Hematopoietic multipotent progenitor cell treated with erythropoietin and hydrocortisone succinate and interleukin-3 and kit ligand, for 4 days (in vitro differentiated cells): Measurements from ENCODE around the gene CCDC24.
A peak's percentile ranks its signal among the peaks of the same experiment; 100 is the strongest.

ENCODE experiments used
- DNase-seq: peaks from one replicate; pipeline ENCODE4 v3.0.0-alpha.2; 2015

CCDC24 gene

GRCh38 chr1:44029260-44029910 is 38.0 kb downstream of the CCDC24 start:
- DNase-seq: no peak

- peak; percentile 98 for DNase-seq
Observed at GRCh38 chr1:44029911-44030604, 38.7 kb downstream of the CCDC24 start.

GRCh38 chr1:44030605-44031251 is 39.3 kb downstream of the CCDC24 start:
- peak; percentile 87 for DNase-seq

- peak; percentile 71 for DNase-seq
Observed at GRCh38 chr1:44031252-44032169, 40.1 kb downstream of the CCDC24 start, which contains the start of gene SLC6A9. SLC6A9 (minus strand) TSS chr1:44031462; CDS start chr1:44024277, 7,185 bp downstream.

- no peak for DNase-seq
Observed at GRCh38 chr1:44032170-44032790, 40.9 kb downstream of the CCDC24 start.

- DNase-seq: no peak
Observed at GRCh38 chr1:44033041-44033575, 41.7 kb downstream of the CCDC24 start.

GRCh38 chr1:44033756-44034155 is 42.4 kb downstream of the CCDC24 start:
- DNase-seq: no peak

- no peak for DNase-seq
Observed at GRCh38 chr1:44034423-44034822, 43.0 kb downstream of the CCDC24 start.

GRCh38 chr1:44034976-44035716 is 43.7 kb downstream of the CCDC24 start:
- DNase-seq: no peak

- DNase-seq: peak; percentile 98
Observed at GRCh38 chr1:44035726-44036408, 44.5 kb downstream of the CCDC24 start.

GRCh38 chr1:44036409-44037139 is 45.2 kb downstream of the CCDC24 start:
- peak; percentile 92 for DNase-seq

GRCh38 chr1:44037154-44037553 is 45.8 kb downstream of the CCDC24 start:
- DNase-seq: peak; percentile 89

- DNase-seq: no peak
Observed at GRCh38 chr1:44038876-44039657, 47.7 kb downstream of the CCDC24 start.

GRCh38 chr1:44040418-44040817 is 49.0 kb downstream of the CCDC24 start:
- DNase-seq: peak; percentile 66

- DNase-seq: no peak
Observed at GRCh38 chr1:44040846-44041245, 49.4 kb downstream of the CCDC24 start.

GRCh38 chr1:44043176-44044070 is 52.0 kb downstream of the CCDC24 start:
- DNase-seq: no peak

- DNase-seq: no peak
Observed at GRCh38 chr1:44044071-44044801, 52.8 kb downstream of the CCDC24 start.
